Measurements from ENCODE around the gene SCCPDH.
A peak's percentile ranks its signal among the peaks of the same experiment; 100 is the strongest.

Gene SCCPDH

GRCh38 chr1:246786606-246787238 is 62.5 kb downstream of the SCCPDH start:
- DNase-seq, result peak; percentile 70

GRCh38 chr1:246787781-246788513 is 63.7 kb downstream of the SCCPDH start:
- no peak for DNase-seq

GRCh38 chr1:246788895-246789338 is 64.7 kb downstream of the SCCPDH start:
- DNase-seq, result no peak

GRCh38 chr1:246789454-246790339 is 65.5 kb downstream of the SCCPDH start:
- no peak for DNase-seq

- DNase-seq, result no peak
These were observed 66.2 kb downstream of the SCCPDH start for GRCh38 chr1:246790364-246790763.

- no peak for DNase-seq
These were observed 66.6 kb downstream of the SCCPDH start for GRCh38 chr1:246790833-246791232.

- no peak for DNase-seq
These were observed 67.2 kb downstream of the SCCPDH start for GRCh38 chr1:246791303-246791918.

GRCh38 chr1:246792603-246793002 is 68.4 kb downstream of the SCCPDH start:
- no peak for DNase-seq

GRCh38 chr1:246793356-246793896 is 69.2 kb downstream of the SCCPDH start:
- DNase-seq, result no peak

- no peak for DNase-seq
These were observed 70.0 kb downstream of the SCCPDH start for GRCh38 chr1:246794048-246794827.

- DNase-seq, result peak; percentile 71
These were observed 70.8 kb downstream of the SCCPDH start for GRCh38 chr1:246794828-246795671.

- DNase-seq, result peak; percentile 62
These were observed 71.9 kb downstream of the SCCPDH start for GRCh38 chr1:246795906-246796694.

GRCh38 chr1:246797157-246797556 is 72.9 kb downstream of the SCCPDH start:
- no peak for DNase-seq

- no peak for DNase-seq
These were observed 73.4 kb downstream of the SCCPDH start for GRCh38 chr1:246797597-246797996.

GRCh38 chr1:246798107-246798506 is 73.9 kb downstream of the SCCPDH start:
- no peak for DNase-seq

- DNase-seq, result no peak
These were observed 74.6 kb downstream of the SCCPDH start for GRCh38 chr1:246798606-246799496.

- no peak for DNase-seq
These were observed 76.1 kb downstream of the SCCPDH start for GRCh38 chr1:246800356-246800755.

GRCh38 chr1:246800756-246801155 is 76.5 kb downstream of the SCCPDH start:
- no peak for DNase-seq
